H1 (cell line): ENCODE data around the gene DENND4C. TPM values are rescaled to one million over a fixed set of nuclear protein-coding genes. Genes with fewer than 3 reads are reported as not detected.

Experiments used
- CTCF ChIA-PET: fragments of 300-600 bp; sonication (Branson Sonifier 250); formaldehyde crosslinking; loops from one replicate; lab custom pipeline; 2021; ENCODE audit not compliant: partially characterized antibody; lab: Charles Lee
- POLR2A ChIA-PET: fragments of 300-600 bp; sonication (Branson Sonifier 250); formaldehyde crosslinking; loops from one replicate; lab custom pipeline; 2021; ENCODE audit warnings: inconsistent platforms; ENCODE audit not compliant: partially characterized antibody; lab: Charles Lee
- DNase-seq, 2 experiments: peaks; one replicate each; pipeline versions ENCODE4 v3.0.0 to v3.0.0-alpha.2; 2010 to 2022; ENCODE audit warnings: low spot score in 2 of 2, low read depth in 1 of 2, mixed read lengths in 1 of 2
- FAIRE-seq: peaks from 2 replicates; lab custom pipeline; 2011; peaks lifted over from hg19 to GRCh38; lab: Jason Lieb, UNC
- H2AFZ ChIP-seq: 2 replicates; pipeline ENCODE4 v1.8.1; 2012; ENCODE audit warnings: low read length, inconsistent platforms
- H2AK5ac ChIP-seq: 2 replicates; pipeline ENCODE4 v1.6.1; 2013; ENCODE audit warnings: low read depth, low read length
- H2BK120ac ChIP-seq: replicated peaks from 2 replicates; pipeline ENCODE3; 2013; ENCODE audit warnings: low read depth, low read length, inconsistent platforms
- H2BK12ac ChIP-seq: 2 replicates; pipeline ENCODE4 v1.6.1; 2013; ENCODE audit warnings: low read depth, low read length
- H2BK15ac ChIP-seq: 2 replicates; pipeline ENCODE4 v1.6.1; 2013; ENCODE audit warnings: low read length
- H2BK20ac ChIP-seq: 2 replicates; pipeline ENCODE4 v1.6.1; 2013; ENCODE audit warnings: low read length
- H2BK5ac ChIP-seq: 2 replicates; pipeline ENCODE4 v1.6.1; 2013; ENCODE audit warnings: low read depth, low read length
- H3K14ac ChIP-seq: 2 replicates; pipeline ENCODE4 v1.6.1; 2013; ENCODE audit warnings: inconsistent platforms; ENCODE audit not compliant: insufficient read length
- H3K18ac ChIP-seq: 2 replicates; pipeline ENCODE4 v1.6.1; 2013; ENCODE audit warnings: low read length; ENCODE audit errors: extremely low read depth
- H3K23ac ChIP-seq: 2 replicates; pipeline ENCODE4 v1.6.1; 2013; ENCODE audit warnings: inconsistent platforms; ENCODE audit not compliant: insufficient read length
- H3K23me2 ChIP-seq: 2 replicates; pipeline ENCODE4 v1.6.1; 2013; ENCODE audit warnings: low read depth, low read length
- H3K27ac ChIP-seq: 2 replicates; pipeline ENCODE4 v1.6.1; 2011; ENCODE audit warnings: low read depth, low read length, inconsistent platforms
- H3K27me3 ChIP-seq, 4 experiments: replicated peaks in 1 of 4; 1 replicate in 1 of 4; 2 replicates in 3 of 4; pipeline versions ENCODE4 v1.6.1 to v1.8.1; 2011 to 2013; ENCODE audit warnings: low read length in 3 of 4, mild to moderate bottlenecking in 3 of 4, inconsistent platforms in 2 of 4, mixed read lengths in 2 of 4, moderate library complexity in 1 of 4; ENCODE audit not compliant: control insufficient read depth in 3 of 4, insufficient read depth in 3 of 4; ENCODE audit errors: extremely low read depth in 1 of 4
- H3K36me3 ChIP-seq, 4 experiments: 2 replicates each; pipeline versions ENCODE4 v1.6.1 to v1.8.1; 2011 to 2013; ENCODE audit warnings: mild to moderate bottlenecking in 4 of 4, low read length in 3 of 4, moderate library complexity in 2 of 4, control low read depth in 1 of 4, inconsistent platforms in 1 of 4; ENCODE audit not compliant: insufficient read depth in 4 of 4, control insufficient read depth in 2 of 4
- H3K4ac ChIP-seq: replicated peaks from 2 replicates; pipeline ENCODE3; 2013; ENCODE audit warnings: low read length, low read depth, mixed read lengths, inconsistent platforms; ENCODE audit not compliant: insufficient read length
- H3K4me1 ChIP-seq, 4 experiments: replicated peaks in 1 of 4; 1 replicate in 1 of 4; 2 replicates in 3 of 4; pipeline versions ENCODE4 v1.6.1 to v1.8.1; 2011 to 2013; ENCODE audit warnings: low read length in 3 of 4, inconsistent platforms in 2 of 4, mixed read lengths in 1 of 4; ENCODE audit not compliant: insufficient read depth in 4 of 4, control insufficient read depth in 3 of 4
- H3K4me2 ChIP-seq, 2 experiments: 2 replicates each; pipeline versions ENCODE4 v1.6.1 to v1.8.1; 2011 to 2013; ENCODE audit warnings: low read depth in 2 of 2, low read length in 2 of 2, control low read depth in 1 of 2, inconsistent platforms in 1 of 2, mild to moderate bottlenecking in 1 of 2; ENCODE audit not compliant: insufficient read depth in 1 of 2
- H3K4me3 ChIP-seq, 4 experiments: fragments of 200-600, 300-600 bp in 1 of 4; sonication (generic), shearing (Covaris generic), sonication (Bioruptor Twin) in 1 of 4; 2 replicates each; pipeline versions ENCODE4 v1.5.1 to v1.8.1; 2011 to 2016; ENCODE audit warnings: low read length in 4 of 4, low read depth in 3 of 4, control low read depth in 2 of 4, inconsistent platforms in 2 of 4, mild to moderate bottlenecking in 2 of 4, mixed read lengths in 1 of 4, moderate library complexity in 1 of 4; ENCODE audit not compliant: insufficient read depth in 2 of 4; ENCODE audit errors: extremely low read depth in 1 of 4
- H3K56ac ChIP-seq: replicated peaks from 2 replicates; pipeline ENCODE3; 2013; ENCODE audit warnings: low read depth, mild to moderate bottlenecking, mixed read lengths, low read length, inconsistent platforms; ENCODE audit not compliant: insufficient read length
- H3K79me1 ChIP-seq: 2 replicates; pipeline ENCODE4 v1.6.1; 2013; ENCODE audit warnings: low read depth, low read length, control low read depth
- H3K79me2 ChIP-seq, 2 experiments: 2 replicates each; pipeline versions ENCODE4 v1.6.1 to v1.8.1; 2012 to 2013; ENCODE audit warnings: low read length in 2 of 2, mild to moderate bottlenecking in 2 of 2, inconsistent platforms in 1 of 2; ENCODE audit not compliant: insufficient read depth in 2 of 2, control insufficient read depth in 1 of 2
- H3K9ac ChIP-seq, 4 experiments: replicated peaks in 1 of 4; 1 replicate in 1 of 4; 2 replicates in 3 of 4; pipeline versions ENCODE4 v1.6.1 to v1.8.1; 2011 to 2013; ENCODE audit warnings: low read depth in 3 of 4, low read length in 3 of 4, control low read depth in 2 of 4, mild to moderate bottlenecking in 2 of 4, moderate library complexity in 2 of 4, inconsistent platforms in 1 of 4; ENCODE audit errors: extremely low read depth in 1 of 4
- H3K9me3 ChIP-seq, 2 experiments: 2 replicates each; pipeline versions ENCODE4 v1.6.1 to v1.8.1; 2012 to 2013; ENCODE audit warnings: mild to moderate bottlenecking in 2 of 2, moderate library complexity in 2 of 2, control low read depth in 1 of 2, inconsistent platforms in 1 of 2, low read depth in 1 of 2, low read length in 1 of 2, mixed read lengths in 1 of 2; ENCODE audit not compliant: insufficient read depth in 2 of 2
- H4K20me1 ChIP-seq, 2 experiments: replicated peaks in 1 of 2; 2 replicates each; pipeline versions ENCODE3 to v1.8.1; 2011 to 2013; ENCODE audit warnings: inconsistent platforms in 2 of 2, low read length in 2 of 2, mild to moderate bottlenecking in 1 of 2; ENCODE audit not compliant: insufficient read depth in 2 of 2, control insufficient read depth in 1 of 2
- H4K5ac ChIP-seq: 2 replicates; pipeline ENCODE4 v1.6.1; 2013; ENCODE audit warnings: low read length, low read depth, mixed read lengths, inconsistent platforms; ENCODE audit not compliant: insufficient read length
- H4K8ac ChIP-seq: 2 replicates; pipeline ENCODE4 v1.8.0; 2013; ENCODE audit warnings: mild to moderate bottlenecking, moderate library complexity, low read length, inconsistent platforms; ENCODE audit not compliant: insufficient read depth; ENCODE audit errors: extremely low read depth
- H4K91ac ChIP-seq: replicated peaks from 2 replicates; pipeline ENCODE3; 2013; ENCODE audit warnings: low read length, mixed read lengths, inconsistent platforms; ENCODE audit not compliant: insufficient read length
- POLR2AphosphoS5 ChIP-seq: IDR thresholded peaks from 2 replicates; pipeline ENCODE4 v1.6.1; 2011; ENCODE audit warnings: low read depth, low read length
- RXRA ChIP-seq: IDR thresholded peaks from 2 replicates; pipeline ENCODE4 v1.6.1; 2011; ENCODE audit warnings: low read depth, mild to moderate bottlenecking, low read length, moderate library complexity; ENCODE audit not compliant: insufficient read depth
- WGBS, 2 experiments: shearing (Covaris generic) in 1 of 2; methylation state at CpG; one replicate each; pipeline versions ENCODE4 v1.1.6 to v1.1.7; 2013 to 2015; ENCODE audit warnings: low lambda C conversion rate in 2 of 2, mixed read lengths in 2 of 2, inconsistent platforms in 1 of 2, low coverage in 1 of 2, missing lambda C conversion rate in 1 of 2; ENCODE audit not compliant: insufficient replicate concordance in 2 of 2, insufficient coverage in 1 of 2, insufficient read length in 1 of 2; ENCODE audit errors: extremely low coverage in 1 of 2, missing lambda C conversion rate in 1 of 2; 5-methylcytosine and 5-hydroxymethylcytosine counted together
- polyA plus RNA-seq, 7 experiments: library from polyadenylated mRNA; depleted of rRNA in 3 of 7; stranded (reverse) in 5 of 7; unstranded in 2 of 7; fragments of >200 nt in 5 of 7; fragments of 200-250 nt in 2 of 7; gene quantifications; 1 replicate in 5 of 7; 2 replicates in 1 of 7; 4 replicates in 1 of 7; pipeline versions ENCODE4 v1.2.1 to v1.2.3, GENCODE V29; 2011 to 2013; ENCODE audit warnings: missing spikeins in 2 of 7, mixed read lengths in 2 of 7
- total RNA-seq: library from RNA; stranded (reverse); fragmentation: NEBNext Ultra II Directional; extraction: Animal tissue kit (Norgen Biotek cat#: 25700); gene quantifications from 2 replicates; pipeline ENCODE4 v1.2.1, GENCODE V29; 2021

The DENND4C gene
- total and polyA plus RNA-seq, 2 of the 8 experiments (the other 6 are each of a cell fraction or from before 2014, with no cell fraction given) = 6.9 to 18.9 TPM

GRCh38 chr9:19379697-19380046 is 149.2 kb downstream of the DENND4C start:
- no peaks in the 10 kb centered on the region for H3K79me1 ChIP-seq
- peaks cover 4 to 14% of the 10 kb centered on the region in 2 experiments for H4K20me1 ChIP-seq
- DNase-seq = no peak
- H4K5ac ChIP-seq = peak overlapping the region; percentile 98
- H4K91ac ChIP-seq = peak overlapping the region; percentile 86
- no peak overlapping the region for H2BK20ac ChIP-seq
- FAIRE-seq = no peak
- peak overlapping the region; percentile 42 for H3K18ac ChIP-seq
- peak overlapping the region; percentile 60 for H2BK120ac ChIP-seq
- CTCF ChIA-PET = interaction anchor here (0.7 kb wide), 1 partner anchor 85 kb away, joined by 3 read pairs; no protein-coding TSS in a partner anchor
- H3K14ac ChIP-seq = no peak overlapping the region
- H4K8ac ChIP-seq = peak overlapping the region; percentile 99; the same call in 1 of the 2 replicates
- 1% methylated on average over 30 of the region's 30 CpGs; no CpG with 5 or more reads in 1 of the 2 experiments for WGBS, 2 experiments
- H3K27me3 ChIP-seq = no peaks in the 10 kb centered on the region
- peak overlapping the region; percentile 75 to 78 for H3K4me2 ChIP-seq
- H3K4me1 ChIP-seq = peaks cover 0 to 7% (median 2%) of the 10 kb centered on the region in 4 experiments; a peak in 2 of 7 replicates
- H3K27ac ChIP-seq = peak overlapping the region; percentile 92
- H3K56ac ChIP-seq = peak overlapping the region; percentile 74
- H3K23ac ChIP-seq = no peak overlapping the region
- no peaks in the 10 kb centered on the region for H3K9me3 ChIP-seq
- H2BK5ac ChIP-seq = peak overlapping the region; percentile 92
- no peak overlapping the region for H2BK12ac ChIP-seq
- H3K36me3 ChIP-seq = peaks cover 20 to 50% (median 45%) of the 10 kb centered on the region in 4 experiments
- no peak overlapping the region for H2BK15ac ChIP-seq
- peak overlapping the region; percentile 96 to 100 (median 96) for H3K9ac ChIP-seq
- H3K4ac ChIP-seq = peak overlapping the region; percentile 50
- H3K79me2 ChIP-seq = peaks cover 7 to 39% of the 10 kb centered on the region in 2 experiments; a peak in 3 of 4 replicates
- H3K23me2 ChIP-seq = peaks cover 9% of the 10 kb centered on the region
- H2AK5ac ChIP-seq = peak overlapping the region; percentile 29; the same call in 1 of the 2 replicates
- no peak for TF ChIP-seq POLR2AphosphoS5
- no peak for TF ChIP-seq RXRA
- POLR2A ChIA-PET = interaction anchor here (0.6 to 6.5 kb wide), 44 partner anchors 10 to 467 kb away, joined by 3 to 113 read pairs (median 4); partner anchors contain the start of genes ACER2, DENND4C and RRAGA
- H3K4me3 ChIP-seq = peak overlapping the region; percentile 75 to 99 (median 84)
- H2AFZ ChIP-seq = no peak overlapping the region
